T-helper 1 cell treated with Interleukin-12 subunit alpha and Interleukin-12 subunit beta and Interleukin-4 antibody, amounts not matched to agents 30 ng/mL and 1 ng/mL, for 36 hours (primary cell): Measurements from ENCODE around the gene TRIM25. TPM values are rescaled to one million over a fixed set of nuclear protein-coding genes. Genes with fewer than 3 reads are reported as not detected.

Experiments used
- intact Hi-C: fragments of 100-400 bp; cut with micrococcal nuclease; formaldehyde crosslinking; loops from one replicate; pipeline ENCODE4 v1.15.1; 2024
- total RNA-seq: library from RNA; stranded (reverse); gene quantifications from 2 replicates; pipeline ENCODE4 v1.2.3, GENCODE V29; 2022

TRIM25 gene
- 132 and 136 TPM in 2 replicates for total RNA-seq

- intact Hi-C loops, result loop anchor here (1.0 to 5.0 kb wide), 6 partner anchors 47 to 1492 kb away; partner anchors contain the start of genes AKAP1, C17orf67, COIL and MMD
Measured at GRCh38 chr17:56913867-56914580, at the start of gene TRIM25. Gene TRIM25 (minus strand): TSS chr17:56914049. CDS start chr17:56913988, 61 bp downstream.

DNA sequence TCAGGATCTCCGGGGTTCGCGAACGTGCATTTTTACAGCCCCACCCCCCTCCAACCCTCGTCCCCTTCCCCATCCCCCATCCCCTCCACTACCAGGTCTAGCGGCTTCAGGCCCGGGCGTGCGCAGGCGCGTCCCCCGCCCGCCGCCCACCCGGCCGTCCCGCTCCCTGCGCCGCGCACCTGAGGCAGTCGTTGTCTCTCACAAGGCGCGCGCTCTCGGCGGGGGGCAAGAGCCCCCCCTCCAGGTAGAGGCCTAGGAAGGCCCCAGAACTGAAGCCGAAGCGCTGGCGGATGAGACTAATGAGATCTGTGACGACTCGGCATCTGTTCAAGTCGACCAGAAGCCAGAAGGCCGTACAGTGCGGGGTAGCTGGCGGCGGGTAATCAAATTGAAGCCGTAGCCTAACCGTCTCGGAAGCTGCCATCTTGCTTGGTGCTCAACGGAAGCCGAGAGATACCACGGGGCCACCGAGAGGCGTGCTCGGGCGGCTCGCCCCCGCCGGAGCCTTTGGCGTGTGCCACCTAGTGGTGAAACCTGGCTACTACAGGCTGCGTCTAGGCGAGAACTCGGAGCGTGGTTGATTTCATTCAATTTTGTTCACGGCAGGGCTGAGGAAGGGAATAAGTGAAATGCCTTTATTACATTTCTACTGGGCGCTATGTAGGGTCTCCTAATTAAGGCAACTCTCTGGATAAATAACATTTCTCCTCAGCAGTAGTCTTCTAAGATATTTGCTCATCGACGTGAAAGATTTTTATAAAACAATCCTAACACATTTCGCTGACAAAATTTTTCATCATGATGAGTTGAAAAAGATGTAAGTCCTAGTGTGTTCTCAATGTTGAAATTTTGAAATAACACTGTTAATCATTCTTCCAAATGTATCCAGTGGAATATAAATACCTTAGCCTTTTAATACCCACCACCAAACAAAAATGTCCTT, 47.0 kb upstream of the TRIM25 start, which contains the start of gene COIL:
COIL (minus strand) TSS at position 455 of the 943 bp plus-strand sequence; CDS start at position 424, 31 bp downstream.
- intact Hi-C loops, result loop anchor here (1.0 kb wide), 7 partner anchors 17 to 889 kb away; partner anchors contain the start of genes AKAP1, C17orf67, MRPS23 and SCPEP1

DNA sequence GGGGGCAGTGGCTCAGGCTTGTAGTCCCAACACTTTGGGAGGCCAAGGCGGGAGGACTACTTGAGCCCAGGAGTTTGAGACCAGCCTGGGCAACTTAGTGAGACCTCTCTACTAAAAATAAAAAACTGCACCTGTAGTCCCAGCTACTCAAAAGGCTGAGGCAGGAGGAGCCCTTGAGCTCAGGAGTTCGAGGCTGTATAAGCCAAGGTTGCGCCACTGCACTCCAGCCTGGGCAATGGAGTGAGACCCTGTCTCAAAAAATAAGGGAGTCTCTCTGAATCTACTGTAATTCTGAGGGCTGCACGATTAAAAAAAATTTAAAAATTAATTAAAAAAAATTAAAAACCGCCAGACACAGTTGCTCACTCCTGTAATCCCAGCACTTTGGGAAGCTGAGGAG, 43.1 kb upstream of the TRIM25 start:
- intact Hi-C loops, result no loop called here

GRCh38 chr17:56949595-56949994, 35.7 kb upstream of the TRIM25 start:
- intact Hi-C loops, result loop anchor here (10.0 kb wide), 1 partner anchor 445 kb away; no protein-coding TSS in a partner anchor

DNA sequence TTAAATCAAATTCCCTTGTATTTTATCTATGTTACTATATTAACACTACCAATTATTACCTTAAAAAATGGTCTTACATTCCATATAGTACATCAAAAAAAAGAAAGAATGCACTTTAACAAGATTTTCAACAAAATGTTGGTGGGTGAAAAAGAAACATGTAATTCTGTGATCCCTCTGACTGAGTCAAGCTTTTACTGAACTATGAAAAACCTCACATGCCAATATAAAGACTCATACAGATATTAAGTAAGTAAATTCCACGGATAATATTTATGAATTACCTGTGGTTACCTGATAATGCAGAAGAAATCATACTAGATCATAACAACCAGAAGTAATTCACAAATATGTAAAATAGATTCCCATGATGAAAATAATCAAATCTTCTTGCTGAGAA, 34.6 kb upstream of the TRIM25 start:
- intact Hi-C loops, result loop anchor here (10.0 kb wide), 1 partner anchor 444 kb away; no protein-coding TSS in a partner anchor

DNA sequence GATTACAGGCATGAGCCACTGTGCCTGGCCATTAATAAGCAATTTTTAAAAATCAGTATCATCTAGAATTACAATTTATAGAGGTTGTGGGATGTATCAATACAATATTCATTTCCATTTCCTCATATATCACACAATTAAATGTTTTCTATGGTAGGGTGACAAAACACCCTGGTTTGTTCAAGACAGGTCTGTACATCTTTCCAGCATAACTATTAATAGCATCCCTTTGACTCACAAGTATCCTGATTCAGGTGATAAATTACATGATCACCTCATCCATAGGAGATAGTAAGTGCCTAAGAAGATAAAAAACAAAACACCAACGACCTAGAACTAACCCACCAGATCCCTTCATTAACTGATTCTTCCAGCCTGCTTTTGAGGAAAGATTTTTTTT, 33.9 kb upstream of the TRIM25 start:
- intact Hi-C loops, result loop anchor here (10.0 kb wide), 1 partner anchor 443 kb away; no protein-coding TSS in a partner anchor

- intact Hi-C loops, result loop anchor here (10.0 kb wide), 1 partner anchor 441 kb away; no protein-coding TSS in a partner anchor
Measured at GRCh38 chr17:56945938-56946505, 32.2 kb upstream of the TRIM25 start.

- intact Hi-C loops, result loop anchor here (10.0 kb wide), 1 partner anchor 439 kb away; no protein-coding TSS in a partner anchor
Measured at GRCh38 chr17:56943505-56944125, 29.8 kb upstream of the TRIM25 start.

- intact Hi-C loops, result loop anchor here (1.0 to 10.0 kb wide), 8 partner anchors 21 to 435 kb away; partner anchors contain the start of genes C17orf67, COIL and NOG
Measured at GRCh38 chr17:56939869-56940484, 26.1 kb upstream of the TRIM25 start.

GRCh38 chr17:56938206-56938605, 24.4 kb upstream of the TRIM25 start:
- intact Hi-C loops, result loop anchor here (10.0 kb wide), 1 partner anchor 343 kb away; the partner anchor contains the start of gene NOG

GRCh38 chr17:56937687-56938086, 23.8 kb upstream of the TRIM25 start:
- intact Hi-C loops, result loop anchor here (10.0 kb wide), 1 partner anchor 343 kb away; the partner anchor contains the start of gene NOG

DNA sequence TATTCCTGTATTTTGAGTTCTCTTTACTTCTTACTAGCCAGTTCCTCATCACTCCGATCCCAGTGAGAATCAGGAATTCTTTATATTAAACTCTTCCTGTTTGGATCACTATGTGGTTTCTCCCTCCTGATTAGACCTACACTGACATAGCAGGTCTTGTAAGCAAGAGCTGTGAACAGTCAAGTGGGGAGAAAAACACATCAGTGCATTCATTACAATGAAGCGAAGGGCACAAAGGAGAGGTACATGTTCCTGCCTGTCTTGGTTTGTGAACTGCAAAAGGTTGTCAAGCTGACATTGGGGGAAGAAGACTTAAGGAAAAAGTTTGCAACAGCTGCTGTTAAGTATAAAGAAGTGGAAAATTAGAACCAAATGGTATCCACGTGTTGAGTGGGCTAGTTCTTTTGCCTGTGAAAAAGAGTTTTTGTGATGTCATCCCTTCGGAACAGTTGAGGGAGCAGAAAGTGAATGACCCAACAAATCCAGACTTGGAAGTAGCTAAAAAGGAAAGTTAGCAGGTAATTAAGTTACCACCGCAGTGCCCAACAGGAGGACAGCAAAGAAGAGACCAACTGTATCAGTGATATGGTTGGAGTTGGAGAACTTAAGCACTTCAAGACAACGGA, 23.0 kb upstream of the TRIM25 start:
- intact Hi-C loops, result loop anchor here (10.0 kb wide), 1 partner anchor 342 kb away; the partner anchor contains the start of gene NOG

- intact Hi-C loops, result loop anchor here (10.0 kb wide), 1 partner anchor 341 kb away; the partner anchor contains the start of gene NOG
Measured at GRCh38 chr17:56935461-56935860, 21.6 kb upstream of the TRIM25 start.

DNA sequence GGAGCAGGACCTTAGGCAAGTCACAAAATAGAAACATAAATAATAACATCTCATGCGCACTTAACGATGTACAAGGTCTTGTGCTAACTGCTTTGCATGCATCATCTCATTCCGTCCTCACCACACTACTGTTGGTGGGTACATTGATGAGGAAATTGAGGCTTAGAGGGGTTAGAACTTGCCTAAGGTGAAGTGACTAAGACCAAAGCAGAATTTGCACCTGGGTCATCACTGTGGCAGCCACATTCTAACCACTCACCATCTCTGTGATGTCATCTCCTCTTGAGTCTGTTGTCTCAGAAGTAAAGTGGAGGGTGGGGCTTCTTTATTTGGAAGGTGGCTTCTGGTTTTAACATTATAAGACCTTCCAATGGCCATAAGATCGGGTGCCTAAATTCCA, 20.4 kb upstream of the TRIM25 start:
- intact Hi-C loops, result loop anchor here (10.0 kb wide), 1 partner anchor 339 kb away; the partner anchor contains the start of gene NOG

- intact Hi-C loops, result loop anchor here (10.0 kb wide), 1 partner anchor 339 kb away; the partner anchor contains the start of gene NOG
Measured at GRCh38 chr17:56933868-56934267, 20.0 kb upstream of the TRIM25 start.

GRCh38 chr17:56933151-56933745, 19.4 kb upstream of the TRIM25 start:
- intact Hi-C loops, result loop anchor here (10.0 kb wide), 1 partner anchor 338 kb away; the partner anchor contains the start of gene NOG

- intact Hi-C loops, result loop anchor here (10.0 kb wide), 1 partner anchor 336 kb away; the partner anchor contains the start of gene NOG
Measured at GRCh38 chr17:56930739-56931337, 17.0 kb upstream of the TRIM25 start.

GRCh38 chr17:56929362-56929969, 15.6 kb upstream of the TRIM25 start:
- intact Hi-C loops, result no loop called here
